Measurements from ENCODE around the gene GRK6. TPM values are rescaled to one million over a fixed set of nuclear protein-coding genes. Genes with fewer than 3 reads are reported as not detected.

Gene GRK6
- total RNA-seq, 6 donors from 2014 or later, result 26.8 to 85.9 (median 56.6) TPM

GRCh38 chr5:177445052-177445916 lies 18.8 kb downstream of the GRK6 start:
- DNase-seq (peak in 1 of 2 donors; percentile 20), ATAC-seq (ENCODE audit: low FRiP score in 2 of 2) (no peak)
- Histone ChIP-seq H3K4me1 (peaks cover 22 to 31% (median 24%) of the 10 kb centered on the region in 4 donors), H3K27ac (no peak overlapping the region), H3K9me3 (no peaks in the 10 kb centered on the region), H3K4me3 (no peak overlapping the region), H3K36me3 (peaks cover 6 to 25% (median 16%) of the 10 kb centered on the region in 4 donors), H3K27me3 (peaks cover 0 to 15% (median 5%) of the 10 kb centered on the region in 4 donors)
- TF ChIP-seq EP300 (IDR thresholded peaks at IDR 0.05) (no peak), POLR2A (IDR thresholded peaks at IDR 0.05) (no peak), POLR2AphosphoS5 (IDR thresholded peaks at IDR 0.05) (no peak)
- TF ChIP-seq, protein P1, sequence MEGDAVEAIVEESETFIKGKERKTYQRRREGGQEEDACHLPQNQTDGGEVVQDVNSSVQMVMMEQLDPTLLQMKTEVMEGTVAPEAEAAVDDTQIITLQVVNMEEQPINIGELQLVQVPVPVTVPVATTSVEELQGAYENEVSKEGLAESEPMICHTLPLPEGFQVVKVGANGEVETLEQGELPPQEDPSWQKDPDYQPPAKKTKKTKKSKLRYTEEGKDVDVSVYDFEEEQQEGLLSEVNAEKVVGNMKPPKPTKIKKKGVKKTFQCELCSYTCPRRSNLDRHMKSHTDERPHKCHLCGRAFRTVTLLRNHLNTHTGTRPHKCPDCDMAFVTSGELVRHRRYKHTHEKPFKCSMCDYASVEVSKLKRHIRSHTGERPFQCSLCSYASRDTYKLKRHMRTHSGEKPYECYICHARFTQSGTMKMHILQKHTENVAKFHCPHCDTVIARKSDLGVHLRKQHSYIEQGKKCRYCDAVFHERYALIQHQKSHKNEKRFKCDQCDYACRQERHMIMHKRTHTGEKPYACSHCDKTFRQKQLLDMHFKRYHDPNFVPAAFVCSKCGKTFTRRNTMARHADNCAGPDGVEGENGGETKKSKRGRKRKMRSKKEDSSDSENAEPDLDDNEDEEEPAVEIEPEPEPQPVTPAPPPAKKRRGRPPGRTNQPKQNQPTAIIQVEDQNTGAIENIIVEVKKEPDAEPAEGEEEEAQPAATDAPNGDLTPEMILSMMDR (IDR thresholded peaks at IDR 0.05), result no peak
- 48 to 56% methylated on average over 10 of the region's 10 CpGs for WGBS, 2 donors

DNA sequence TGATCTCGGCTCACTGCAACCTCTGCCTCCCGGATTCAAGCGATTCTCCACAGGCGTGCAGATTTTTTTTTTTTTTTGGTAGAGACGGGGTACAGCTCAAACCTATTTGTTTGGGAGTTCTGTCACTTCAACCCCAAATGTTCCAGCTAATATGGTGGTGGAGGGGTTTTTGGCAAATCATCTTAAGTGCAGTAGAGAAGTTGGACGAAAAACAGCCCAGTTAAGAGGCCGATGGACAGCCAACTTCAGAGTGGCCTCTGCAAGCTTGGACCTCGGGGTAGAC lies 19.4 kb downstream of the GRK6 start:
- Histone ChIP-seq H3K27ac (peak overlapping the region in 2 of 4 donors; percentile 62 to 64), H3K9me3 (no peaks in the 10 kb centered on the region), H3K4me3 (peak overlapping the region in 2 of 4 donors; percentile 65 to 69), H3K36me3 (peaks cover 5 to 19% (median 14%) of the 10 kb centered on the region in 4 donors), H3K27me3 (peaks cover 0 to 15% (median 5%) of the 10 kb centered on the region in 4 donors), H3K4me1 (peaks cover 22 to 31% (median 24%) of the 10 kb centered on the region in 4 donors)
- WGBS, 2 donors, result 5 to 8% methylated on average over 6 to 8 of the region's 8 CpGs
- no peak for ATAC-seq (ENCODE audit: low FRiP score in 2 of 2)
- DNase-seq, result peak in 1 of 2 donors; percentile 20
- TF ChIP-seq POLR2AphosphoS5 (IDR thresholded peaks at IDR 0.05) (no peak), POLR2A (IDR thresholded peaks at IDR 0.05) (no peak), EP300 (IDR thresholded peaks at IDR 0.05) (no peak)
- TF ChIP-seq, protein P1 (IDR thresholded peaks at IDR 0.05), result no peak

- Histone ChIP-seq H3K27ac (peak within 1 kb of the TSS in 2 of 4 donors; percentile 62 to 64), H3K4me1 (peaks cover 22 to 31% (median 24%) of the 10 kb centered on the region in 4 donors), H3K9me3 (no peaks in the 10 kb centered on the region), H3K27me3 (peaks cover 0 to 15% (median 5%) of the 10 kb centered on the region in 4 donors), H3K36me3 (peaks cover 4 to 13% (median 9%) of the 10 kb centered on the region in 4 donors), H3K4me3 (peak within 1 kb of the TSS; percentile 22 to 69 (median 60))
- DNase-seq, result peak; percentile 40 to 96
- peak; percentile 42 to 77 for ATAC-seq (ENCODE audit: low FRiP score in 2 of 2)
- WGBS, 2 donors, result 0% methylated on average over 13 to 21 of the region's 89 CpGs
- TF ChIP-seq POLR2A (IDR thresholded peaks at IDR 0.05) (peak in 1 of 4 donors; percentile 36), EP300 (IDR thresholded peaks at IDR 0.05) (no peak)
- TF ChIP-seq, protein P1 (IDR thresholded peaks at IDR 0.05), result peak in 4 of 6 experiments; percentile 38 to 62 (median 50)
Observed at GRCh38 chr5:177446200-177447065, 20.0 kb downstream of the GRK6 start, which contains the start of gene PRR7. Gene PRR7, plus strand, starts transcription at chr5:177446814. Its CDS starts 8,254 bp downstream, at chr5:177455068.

- H3K27me3 ChIP-seq, result peaks cover 0 to 15% (median 5%) of the 10 kb centered on the region in 4 donors
- no peaks in the 10 kb centered on the region for H3K9me3 ChIP-seq
- TF ChIP-seq, protein P1 (IDR thresholded peaks at IDR 0.05), result no peak
- TF ChIP-seq POLR2A (IDR thresholded peaks at IDR 0.05), result no peak
- no peak for TF ChIP-seq EP300 (IDR thresholded peaks at IDR 0.05)
- TF ChIP-seq POLR2AphosphoS5 (IDR thresholded peaks at IDR 0.05), result no peak
- DNase-seq (peak in 1 of 2 donors; percentile 51), ATAC-seq (ENCODE audit: low FRiP score in 2 of 2) (peak in 1 of 2 donors; percentile 9)
- peaks cover 0 to 6% (median 3%) of the 10 kb centered on the region in 4 donors for H3K36me3 ChIP-seq
- peaks cover 22 to 31% (median 24%) of the 10 kb centered on the region in 4 donors for H3K4me1 ChIP-seq
- peak overlapping the region in 2 of 4 donors; percentile 43 to 62 for H3K27ac ChIP-seq
- WGBS, 2 donors, result no CpG with 5 or more reads among the region's 52 CpGs
- H3K4me3 ChIP-seq, result peak overlapping the region in 3 of 4 donors; percentile 55 to 69 (median 65)
Observed at GRCh38 chr5:177447066-177447610, 20.7 kb downstream of the GRK6 start.
